Measurements from ENCODE around the gene CHMP6.

DNA sequence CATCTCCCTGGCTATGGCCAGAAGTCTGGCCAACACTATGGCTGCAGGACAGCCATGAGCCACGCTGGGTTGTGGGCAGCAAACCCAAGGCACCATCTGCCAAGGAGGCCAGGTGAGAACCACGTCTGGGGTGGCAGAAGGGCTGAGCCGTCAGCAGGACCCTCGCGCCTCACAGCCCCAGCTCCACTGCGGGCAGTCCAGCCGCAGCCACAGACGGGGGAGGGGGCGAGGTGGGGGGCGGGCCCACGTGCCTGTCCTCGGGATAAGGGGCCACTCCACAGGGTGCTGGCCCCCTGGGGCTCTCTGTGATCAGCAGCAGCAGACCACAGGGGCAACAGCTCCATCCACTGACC, 36.8 kb downstream of the CHMP6 start:
- no peak for TF ChIP-seq EZH2 (IDR thresholded peaks at IDR 0.05; ENCODE audit: low read depth)
- TF ChIP-seq, protein P1, sequence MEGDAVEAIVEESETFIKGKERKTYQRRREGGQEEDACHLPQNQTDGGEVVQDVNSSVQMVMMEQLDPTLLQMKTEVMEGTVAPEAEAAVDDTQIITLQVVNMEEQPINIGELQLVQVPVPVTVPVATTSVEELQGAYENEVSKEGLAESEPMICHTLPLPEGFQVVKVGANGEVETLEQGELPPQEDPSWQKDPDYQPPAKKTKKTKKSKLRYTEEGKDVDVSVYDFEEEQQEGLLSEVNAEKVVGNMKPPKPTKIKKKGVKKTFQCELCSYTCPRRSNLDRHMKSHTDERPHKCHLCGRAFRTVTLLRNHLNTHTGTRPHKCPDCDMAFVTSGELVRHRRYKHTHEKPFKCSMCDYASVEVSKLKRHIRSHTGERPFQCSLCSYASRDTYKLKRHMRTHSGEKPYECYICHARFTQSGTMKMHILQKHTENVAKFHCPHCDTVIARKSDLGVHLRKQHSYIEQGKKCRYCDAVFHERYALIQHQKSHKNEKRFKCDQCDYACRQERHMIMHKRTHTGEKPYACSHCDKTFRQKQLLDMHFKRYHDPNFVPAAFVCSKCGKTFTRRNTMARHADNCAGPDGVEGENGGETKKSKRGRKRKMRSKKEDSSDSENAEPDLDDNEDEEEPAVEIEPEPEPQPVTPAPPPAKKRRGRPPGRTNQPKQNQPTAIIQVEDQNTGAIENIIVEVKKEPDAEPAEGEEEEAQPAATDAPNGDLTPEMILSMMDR (conservative IDR thresholded peaks at IDR 0.05): no peak

All from PC-9 (cell line).